ENCODE data around the gene NPEPL1.

GRCh38 chr20:58647162-58647795 lies 45.3 kb upstream of the NPEPL1 start:
- TF ChIP-seq, protein P1, sequence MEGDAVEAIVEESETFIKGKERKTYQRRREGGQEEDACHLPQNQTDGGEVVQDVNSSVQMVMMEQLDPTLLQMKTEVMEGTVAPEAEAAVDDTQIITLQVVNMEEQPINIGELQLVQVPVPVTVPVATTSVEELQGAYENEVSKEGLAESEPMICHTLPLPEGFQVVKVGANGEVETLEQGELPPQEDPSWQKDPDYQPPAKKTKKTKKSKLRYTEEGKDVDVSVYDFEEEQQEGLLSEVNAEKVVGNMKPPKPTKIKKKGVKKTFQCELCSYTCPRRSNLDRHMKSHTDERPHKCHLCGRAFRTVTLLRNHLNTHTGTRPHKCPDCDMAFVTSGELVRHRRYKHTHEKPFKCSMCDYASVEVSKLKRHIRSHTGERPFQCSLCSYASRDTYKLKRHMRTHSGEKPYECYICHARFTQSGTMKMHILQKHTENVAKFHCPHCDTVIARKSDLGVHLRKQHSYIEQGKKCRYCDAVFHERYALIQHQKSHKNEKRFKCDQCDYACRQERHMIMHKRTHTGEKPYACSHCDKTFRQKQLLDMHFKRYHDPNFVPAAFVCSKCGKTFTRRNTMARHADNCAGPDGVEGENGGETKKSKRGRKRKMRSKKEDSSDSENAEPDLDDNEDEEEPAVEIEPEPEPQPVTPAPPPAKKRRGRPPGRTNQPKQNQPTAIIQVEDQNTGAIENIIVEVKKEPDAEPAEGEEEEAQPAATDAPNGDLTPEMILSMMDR (IDR thresholded peaks at IDR 0.05): no peak
- no peak for TF ChIP-seq POLR2AphosphoS5 (IDR thresholded peaks at IDR 0.05)

Measured in breast epithelium (tissue), 3 donors.